ENCODE results near the gene VPS36. TPM values are rescaled to one million over a fixed set of nuclear protein-coding genes. Genes with fewer than 3 reads are reported as not detected.
A peak's percentile ranks its signal among the peaks of the same experiment; 100 is the strongest.

Gene VPS36
- total RNA-seq, 1 experiment from 2014 or later = 21.3 TPM

GRCh38 chr13:52377898-52378297, 72.5 kb downstream of the VPS36 start:
- no peak for DNase-seq (ENCODE audit: low read depth)

DNA sequence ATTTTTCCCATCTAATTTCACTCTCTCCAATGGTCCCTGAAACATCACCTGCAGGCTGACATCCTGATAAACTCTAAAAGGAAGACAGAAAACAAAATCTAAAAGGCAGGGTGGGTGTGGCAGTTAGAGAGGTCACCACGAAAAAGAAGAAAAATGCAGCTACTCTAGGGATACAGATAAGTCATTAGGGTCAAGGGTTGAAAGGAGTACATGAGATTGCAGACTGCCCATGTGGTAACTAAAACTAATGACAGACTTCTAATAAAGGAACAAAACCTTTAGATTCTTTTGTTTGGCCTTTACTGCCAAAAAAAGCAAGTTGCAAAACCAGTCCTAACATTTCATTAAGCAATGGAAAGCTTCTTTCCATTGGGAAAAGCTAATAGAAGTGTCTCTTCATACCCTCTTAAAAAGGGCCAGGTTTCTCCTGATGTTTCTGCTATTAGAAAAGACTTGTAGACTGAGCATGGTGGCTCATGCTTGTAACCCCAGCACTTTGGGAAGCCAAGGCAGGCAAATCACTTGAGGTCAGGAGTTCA, 75.5 kb downstream of the VPS36 start:
- DNase-seq (ENCODE audit: low read depth) = no peak

DNA sequence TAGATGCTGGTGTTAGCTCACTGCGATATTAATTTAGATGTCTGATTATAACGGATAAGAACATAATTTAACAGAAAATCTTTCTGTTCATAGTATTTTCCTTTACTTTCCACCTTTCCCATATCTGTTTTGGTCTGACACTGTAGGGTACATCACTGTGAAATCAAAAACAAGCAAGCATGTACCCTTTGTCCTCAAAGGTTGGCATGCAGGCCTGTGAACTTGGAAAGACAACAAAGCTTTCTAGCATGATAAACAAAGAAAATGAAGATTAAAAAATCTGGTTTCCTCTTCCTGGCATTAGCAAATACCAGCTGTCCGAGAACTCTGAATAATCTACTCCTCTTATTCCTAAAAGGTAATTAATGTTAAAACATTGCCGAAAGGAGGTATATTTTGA, 76.0 kb downstream of the VPS36 start:
- no peak for DNase-seq (ENCODE audit: low read depth)

DNA sequence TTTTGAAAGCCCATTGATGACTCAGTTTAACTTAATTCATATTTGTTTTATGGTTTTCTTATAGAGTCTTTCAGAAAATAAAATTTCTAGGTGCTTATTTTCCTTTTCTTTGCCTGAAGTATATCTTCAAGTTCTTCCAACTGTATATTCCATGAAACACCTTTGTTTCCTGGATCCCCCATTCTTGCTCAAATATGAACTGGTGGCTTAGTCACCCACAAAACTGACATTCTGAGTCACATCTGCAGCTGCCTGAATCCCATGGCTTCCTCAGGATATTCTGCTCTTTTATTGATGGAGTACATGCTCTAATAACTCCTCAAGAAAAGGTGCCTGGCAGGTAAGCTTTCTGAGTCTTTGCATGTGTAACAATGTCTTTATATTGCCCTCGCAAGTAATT, 77.2 kb downstream of the VPS36 start:
- peak; percentile 32 for DNase-seq (ENCODE audit: low read depth)

DNA sequence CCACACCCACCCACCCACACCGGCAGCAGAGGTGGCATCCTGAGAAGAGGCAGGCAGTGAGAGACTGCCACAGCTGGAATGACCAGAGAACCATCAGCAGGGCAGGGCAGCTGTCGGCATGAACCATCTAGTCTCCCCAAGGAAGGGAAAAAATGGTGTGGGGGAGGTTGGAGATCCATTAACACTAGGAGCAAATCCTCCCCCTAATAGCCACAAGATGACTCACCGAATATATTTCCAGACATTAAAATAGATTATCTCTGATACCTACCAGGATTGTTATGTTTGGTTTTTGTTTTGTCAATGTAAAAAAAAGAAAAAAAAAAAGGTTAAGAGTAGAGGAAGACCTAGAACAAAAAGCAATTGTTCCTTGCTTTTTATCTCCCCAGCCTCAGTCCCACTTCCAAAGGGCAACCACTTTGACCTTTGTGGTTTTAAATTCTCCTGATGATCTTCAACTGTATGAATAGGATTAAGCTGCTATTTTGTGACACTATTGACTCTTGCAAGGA, 78.6 kb downstream of the VPS36 start:
- peak; percentile 81 for DNase-seq (ENCODE audit: low read depth)

DNA sequence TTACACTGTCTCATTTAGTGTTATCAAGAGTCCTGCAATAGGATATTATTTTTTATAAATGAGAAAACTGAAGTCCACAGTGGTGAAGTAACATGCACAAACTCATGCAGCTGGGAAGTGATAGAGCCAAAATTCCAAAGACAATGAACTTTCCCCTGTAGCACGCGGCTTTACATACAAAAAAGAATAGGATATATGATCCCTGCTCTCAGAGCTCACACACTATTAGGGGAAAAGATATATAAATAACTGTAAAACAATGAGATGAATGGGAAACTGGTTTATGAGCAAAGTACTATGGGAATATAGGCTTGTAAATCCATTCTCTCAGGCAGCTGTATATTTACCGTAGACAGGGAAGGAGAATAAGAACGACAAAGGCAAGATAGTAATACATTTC, 84.1 kb downstream of the VPS36 start:
- DNase-seq (ENCODE audit: low read depth) = no peak

Other genes starting within 250 kb of the VPS36 start
- gene THSD1, start 44.5 kb downstream of the VPS36 start, total RNA-seq (2014; rRNA removed; shearing (Covaris generic)) = 2.8 and 3.4 TPM in 2 replicates
- gene CKAP2, start 4.8 kb upstream of the VPS36 start, total RNA-seq (2014; rRNA removed; shearing (Covaris generic)) = 52.2 and 72.0 TPM in 2 replicates
- gene HNRNPA1L2, start 191.8 kb upstream of the VPS36 start, total RNA-seq (2014; rRNA removed; shearing (Covaris generic)) = 1.2 and 2.6 TPM in 2 replicates
- gene SUGT1, start 202.2 kb upstream of the VPS36 start, total RNA-seq (2014; rRNA removed; shearing (Covaris generic)) = 26.1 and 29.3 TPM in 2 replicates